Measurements from ENCODE around the gene PWWP2A.

DNA sequence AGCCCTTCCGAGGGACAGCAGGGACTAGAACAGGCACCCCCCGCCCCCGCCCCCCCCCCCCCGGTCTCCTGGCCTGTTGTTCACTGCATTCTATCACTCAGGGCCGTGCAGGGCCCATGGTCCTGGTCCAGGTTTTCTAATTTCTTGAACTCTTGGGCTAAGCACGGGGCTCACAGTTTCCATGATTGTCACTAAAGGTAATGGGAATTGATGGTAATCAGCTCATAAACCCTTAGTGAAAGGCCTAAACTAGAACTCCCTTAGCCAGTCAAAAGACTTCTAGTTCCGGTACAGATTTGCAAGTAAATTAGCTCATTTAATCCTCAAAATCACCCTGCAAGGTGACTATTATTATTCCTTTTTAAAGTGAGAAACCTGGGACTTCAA is 14.7 kb upstream of the PWWP2A start:
- TF ChIP-seq, protein P1, sequence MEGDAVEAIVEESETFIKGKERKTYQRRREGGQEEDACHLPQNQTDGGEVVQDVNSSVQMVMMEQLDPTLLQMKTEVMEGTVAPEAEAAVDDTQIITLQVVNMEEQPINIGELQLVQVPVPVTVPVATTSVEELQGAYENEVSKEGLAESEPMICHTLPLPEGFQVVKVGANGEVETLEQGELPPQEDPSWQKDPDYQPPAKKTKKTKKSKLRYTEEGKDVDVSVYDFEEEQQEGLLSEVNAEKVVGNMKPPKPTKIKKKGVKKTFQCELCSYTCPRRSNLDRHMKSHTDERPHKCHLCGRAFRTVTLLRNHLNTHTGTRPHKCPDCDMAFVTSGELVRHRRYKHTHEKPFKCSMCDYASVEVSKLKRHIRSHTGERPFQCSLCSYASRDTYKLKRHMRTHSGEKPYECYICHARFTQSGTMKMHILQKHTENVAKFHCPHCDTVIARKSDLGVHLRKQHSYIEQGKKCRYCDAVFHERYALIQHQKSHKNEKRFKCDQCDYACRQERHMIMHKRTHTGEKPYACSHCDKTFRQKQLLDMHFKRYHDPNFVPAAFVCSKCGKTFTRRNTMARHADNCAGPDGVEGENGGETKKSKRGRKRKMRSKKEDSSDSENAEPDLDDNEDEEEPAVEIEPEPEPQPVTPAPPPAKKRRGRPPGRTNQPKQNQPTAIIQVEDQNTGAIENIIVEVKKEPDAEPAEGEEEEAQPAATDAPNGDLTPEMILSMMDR (IDR thresholded peaks at IDR 0.05; ENCODE audit: insufficient read depth, low read length) = no peak
- TF ChIP-seq POLR2AphosphoS5 (IDR thresholded peaks at IDR 0.05; ENCODE audit: low read depth) (no peak), SPI1 (IDR thresholded peaks at IDR 0.05; ENCODE audit: borderline replicate concordance, low read depth) (no peak)
- TF ChIP-seq, protein P2, sequence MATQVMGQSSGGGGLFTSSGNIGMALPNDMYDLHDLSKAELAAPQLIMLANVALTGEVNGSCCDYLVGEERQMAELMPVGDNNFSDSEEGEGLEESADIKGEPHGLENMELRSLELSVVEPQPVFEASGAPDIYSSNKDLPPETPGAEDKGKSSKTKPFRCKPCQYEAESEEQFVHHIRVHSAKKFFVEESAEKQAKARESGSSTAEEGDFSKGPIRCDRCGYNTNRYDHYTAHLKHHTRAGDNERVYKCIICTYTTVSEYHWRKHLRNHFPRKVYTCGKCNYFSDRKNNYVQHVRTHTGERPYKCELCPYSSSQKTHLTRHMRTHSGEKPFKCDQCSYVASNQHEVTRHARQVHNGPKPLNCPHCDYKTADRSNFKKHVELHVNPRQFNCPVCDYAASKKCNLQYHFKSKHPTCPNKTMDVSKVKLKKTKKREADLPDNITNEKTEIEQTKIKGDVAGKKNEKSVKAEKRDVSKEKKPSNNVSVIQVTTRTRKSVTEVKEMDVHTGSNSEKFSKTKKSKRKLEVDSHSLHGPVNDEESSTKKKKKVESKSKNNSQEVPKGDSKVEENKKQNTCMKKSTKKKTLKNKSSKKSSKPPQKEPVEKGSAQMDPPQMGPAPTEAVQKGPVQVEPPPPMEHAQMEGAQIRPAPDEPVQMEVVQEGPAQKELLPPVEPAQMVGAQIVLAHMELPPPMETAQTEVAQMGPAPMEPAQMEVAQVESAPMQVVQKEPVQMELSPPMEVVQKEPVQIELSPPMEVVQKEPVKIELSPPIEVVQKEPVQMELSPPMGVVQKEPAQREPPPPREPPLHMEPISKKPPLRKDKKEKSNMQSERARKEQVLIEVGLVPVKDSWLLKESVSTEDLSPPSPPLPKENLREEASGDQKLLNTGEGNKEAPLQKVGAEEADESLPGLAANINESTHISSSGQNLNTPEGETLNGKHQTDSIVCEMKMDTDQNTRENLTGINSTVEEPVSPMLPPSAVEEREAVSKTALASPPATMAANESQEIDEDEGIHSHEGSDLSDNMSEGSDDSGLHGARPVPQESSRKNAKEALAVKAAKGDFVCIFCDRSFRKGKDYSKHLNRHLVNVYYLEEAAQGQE (IDR thresholded peaks at IDR 0.05; ENCODE audit: insufficient replicate concordance, low read depth) = no peak
